ENCODE measurements around the gene CHI3L1.

DNA sequence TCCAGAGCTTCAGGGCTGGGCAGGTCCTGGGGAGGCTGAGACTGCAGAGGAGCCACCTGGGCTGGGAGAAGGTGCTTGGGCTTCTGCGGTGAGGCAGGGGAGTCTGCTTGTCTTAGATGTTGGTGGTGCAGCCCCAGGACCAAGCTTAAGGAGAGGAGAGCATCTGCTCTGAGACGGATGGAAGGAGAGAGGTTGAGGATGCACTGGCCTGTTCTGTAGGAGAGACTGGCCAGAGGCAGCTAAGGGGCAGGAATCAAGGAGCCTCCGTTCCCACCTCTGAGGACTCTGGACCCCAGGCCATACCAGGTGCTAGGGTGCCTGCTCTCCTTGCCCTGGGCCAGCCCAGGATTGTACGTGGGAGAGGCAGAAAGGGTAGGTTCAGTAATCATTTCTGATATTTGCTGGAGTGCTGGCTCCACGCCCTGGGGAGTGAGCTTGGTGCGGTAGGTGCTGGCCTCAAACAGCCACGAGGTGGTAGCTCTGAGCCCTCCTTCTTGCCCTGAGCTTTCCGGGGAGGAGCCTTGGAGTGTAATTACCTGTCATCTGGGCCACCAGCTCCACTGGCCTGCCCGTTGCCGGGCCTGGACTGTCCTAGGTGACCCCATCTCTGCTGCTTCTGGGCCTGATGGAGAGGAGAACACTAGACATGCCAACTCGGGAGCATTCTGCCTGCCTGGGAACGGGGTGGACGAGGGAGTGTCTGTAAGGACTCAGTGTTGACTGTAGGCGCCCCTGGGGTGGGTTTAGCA, 20.1 kb downstream of the CHI3L1 start:
- TF ChIP-seq CTCF (IDR thresholded peaks at IDR 0.05): no peak
- TF ChIP-seq EZH2 (IDR thresholded peaks at IDR 0.05; ENCODE audit: borderline replicate concordance, insufficient read depth, low read depth, low read length, poor library complexity, severe bottlenecking): no peak

Measured in B cell (primary cell).